ENCODE data around the gene CDH15. TPM values are rescaled to one million over a fixed set of nuclear protein-coding genes. Genes with fewer than 3 reads are reported as not detected.
A peak's percentile ranks its signal among the peaks of the same experiment; 100 is the strongest.

CDH15 gene, protein sequence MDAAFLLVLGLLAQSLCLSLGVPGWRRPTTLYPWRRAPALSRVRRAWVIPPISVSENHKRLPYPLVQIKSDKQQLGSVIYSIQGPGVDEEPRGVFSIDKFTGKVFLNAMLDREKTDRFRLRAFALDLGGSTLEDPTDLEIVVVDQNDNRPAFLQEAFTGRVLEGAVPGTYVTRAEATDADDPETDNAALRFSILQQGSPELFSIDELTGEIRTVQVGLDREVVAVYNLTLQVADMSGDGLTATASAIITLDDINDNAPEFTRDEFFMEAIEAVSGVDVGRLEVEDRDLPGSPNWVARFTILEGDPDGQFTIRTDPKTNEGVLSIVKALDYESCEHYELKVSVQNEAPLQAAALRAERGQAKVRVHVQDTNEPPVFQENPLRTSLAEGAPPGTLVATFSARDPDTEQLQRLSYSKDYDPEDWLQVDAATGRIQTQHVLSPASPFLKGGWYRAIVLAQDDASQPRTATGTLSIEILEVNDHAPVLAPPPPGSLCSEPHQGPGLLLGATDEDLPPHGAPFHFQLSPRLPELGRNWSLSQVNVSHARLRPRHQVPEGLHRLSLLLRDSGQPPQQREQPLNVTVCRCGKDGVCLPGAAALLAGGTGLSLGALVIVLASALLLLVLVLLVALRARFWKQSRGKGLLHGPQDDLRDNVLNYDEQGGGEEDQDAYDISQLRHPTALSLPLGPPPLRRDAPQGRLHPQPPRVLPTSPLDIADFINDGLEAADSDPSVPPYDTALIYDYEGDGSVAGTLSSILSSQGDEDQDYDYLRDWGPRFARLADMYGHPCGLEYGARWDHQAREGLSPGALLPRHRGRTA
- 186 and 201 TPM in 2 replicates for total RNA-seq (2014; rRNA removed)
- 129 TPM for polyA plus RNA-seq (2012)

DNA sequence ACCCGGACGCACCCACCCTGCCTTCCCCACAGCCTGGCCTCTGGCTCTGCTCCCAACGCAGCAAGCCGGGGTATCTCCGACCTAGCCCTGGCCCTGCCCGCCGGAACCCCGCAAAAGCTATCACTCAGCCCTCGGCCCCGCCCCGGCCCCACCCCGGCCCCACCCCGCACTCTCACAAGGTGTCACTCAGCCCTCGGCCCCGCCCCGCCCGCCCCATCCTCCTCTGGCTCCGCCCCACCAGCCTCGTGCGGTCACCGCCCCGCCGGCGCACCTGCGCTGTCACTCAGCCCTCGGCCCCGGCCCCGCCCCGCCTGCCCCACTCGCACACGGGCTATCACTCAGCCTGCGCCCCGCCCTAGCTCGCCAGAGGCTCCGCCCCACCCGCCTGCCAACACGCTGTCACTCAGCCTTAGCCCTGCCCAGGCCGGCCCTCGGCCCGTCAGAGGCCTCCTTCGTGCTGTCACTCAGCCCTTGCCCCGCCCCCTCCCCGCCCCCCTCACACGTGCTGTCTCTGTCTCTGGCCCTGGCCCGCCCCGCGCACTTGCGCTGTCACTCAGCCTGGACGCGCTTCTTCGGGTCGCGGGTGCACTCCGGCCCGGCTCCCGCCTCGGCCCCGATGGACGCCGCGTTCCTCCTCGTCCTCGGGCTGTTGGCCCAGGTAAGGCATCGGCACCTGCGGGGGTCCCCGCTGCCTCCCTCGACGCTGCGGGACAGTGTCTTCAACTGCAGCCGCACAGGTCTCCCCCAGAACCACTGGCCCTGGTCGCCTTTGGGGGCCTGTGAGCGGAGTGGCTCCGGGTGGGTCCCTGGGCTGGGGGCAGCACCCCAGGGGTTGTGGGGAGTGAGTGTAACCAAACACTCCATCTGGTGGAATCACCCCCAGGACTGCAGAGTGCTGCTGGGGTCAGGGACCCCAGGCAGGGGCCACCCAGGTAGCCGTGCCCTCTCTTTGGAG lies at the start of gene CDH15:
Gene CDH15, plus strand, starts transcription at position 533 of the 955 bp plus-strand sequence. Its CDS starts 84 bp downstream, at position 617.
- DNase-seq (ENCODE audit: low read depth) = peak; percentile 97

DNA sequence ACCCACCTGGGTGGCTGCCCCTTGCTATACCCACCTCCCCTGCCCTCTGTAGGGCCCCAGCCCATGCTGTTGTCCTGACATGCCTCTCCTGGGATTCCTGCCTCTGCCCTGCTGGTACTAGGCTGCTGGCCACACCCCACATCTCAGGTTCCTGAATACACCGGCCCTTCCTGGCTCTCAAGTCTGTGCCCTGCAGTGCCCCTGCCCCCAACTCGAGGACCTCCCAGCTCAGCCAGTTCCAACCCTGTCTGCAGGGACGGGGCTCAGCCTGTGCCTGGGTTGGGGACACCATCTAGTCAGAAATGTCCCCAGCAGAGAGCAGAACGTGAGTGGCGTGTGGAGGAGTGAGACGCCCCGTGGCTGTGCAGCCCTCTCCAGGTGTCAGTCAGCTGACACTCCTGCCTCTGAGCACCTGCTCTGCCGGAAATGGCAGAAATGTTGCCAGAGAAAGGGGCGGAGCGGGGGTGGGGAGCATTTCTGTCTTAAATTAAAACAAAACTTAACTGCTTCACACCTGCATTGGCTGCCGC lies 49.2 kb upstream of the CDH15 start:
- no peak for DNase-seq (ENCODE audit: low read depth)

DNA sequence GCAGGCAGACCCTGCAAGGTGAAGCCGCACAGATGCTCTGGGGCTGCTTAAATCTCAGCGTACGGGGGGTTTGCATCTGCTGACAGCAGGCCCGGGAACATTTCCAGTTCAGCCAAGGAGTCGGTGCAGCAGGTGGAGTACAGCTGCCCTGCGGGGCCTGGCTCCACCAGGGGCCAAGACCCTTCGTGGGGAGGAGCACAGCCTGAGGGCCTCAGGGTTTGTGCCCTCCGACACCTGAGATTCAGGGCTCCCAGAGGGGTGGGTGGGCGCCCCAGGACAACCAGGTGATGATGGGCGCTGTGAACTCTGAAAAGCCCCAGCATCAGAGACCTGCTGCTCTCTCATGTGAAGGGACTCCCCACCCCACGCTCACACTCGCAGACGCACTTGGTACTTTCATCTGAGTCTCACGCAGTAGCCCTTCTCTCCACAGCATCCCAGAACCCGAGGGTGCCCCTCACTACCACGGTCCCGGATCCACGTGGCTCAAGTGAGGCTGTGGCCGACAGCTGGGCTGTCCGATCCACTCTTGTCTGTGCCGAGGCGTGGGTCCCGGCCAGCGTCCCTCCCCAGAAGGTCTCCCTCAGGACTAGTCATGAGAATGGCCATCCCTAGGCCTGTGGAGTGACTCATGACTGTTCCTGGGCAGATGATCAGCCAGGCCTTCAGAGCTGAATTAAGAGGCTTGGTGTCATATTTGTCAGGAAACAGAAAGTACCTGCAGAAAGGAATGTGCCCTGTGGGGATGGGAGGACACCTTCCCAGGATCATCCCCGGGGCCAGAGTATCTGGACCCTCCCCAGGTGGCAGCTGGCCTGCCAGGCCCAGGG lies 48.3 kb upstream of the CDH15 start:
- DNase-seq (ENCODE audit: low read depth) = no peak

DNA sequence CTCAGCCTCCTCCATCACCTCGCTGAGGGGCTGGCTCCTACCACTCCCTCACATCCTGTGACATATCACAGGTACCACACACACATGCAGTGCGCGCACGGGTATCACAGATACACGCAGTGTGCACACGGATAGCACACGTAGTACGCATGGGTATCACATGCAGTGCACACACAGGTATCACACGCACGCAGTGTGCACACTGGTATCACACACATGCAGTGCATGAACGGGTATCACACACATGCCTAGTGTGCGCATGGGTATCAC lies 47.8 kb upstream of the CDH15 start:
- DNase-seq (ENCODE audit: low read depth) = no peak

DNA sequence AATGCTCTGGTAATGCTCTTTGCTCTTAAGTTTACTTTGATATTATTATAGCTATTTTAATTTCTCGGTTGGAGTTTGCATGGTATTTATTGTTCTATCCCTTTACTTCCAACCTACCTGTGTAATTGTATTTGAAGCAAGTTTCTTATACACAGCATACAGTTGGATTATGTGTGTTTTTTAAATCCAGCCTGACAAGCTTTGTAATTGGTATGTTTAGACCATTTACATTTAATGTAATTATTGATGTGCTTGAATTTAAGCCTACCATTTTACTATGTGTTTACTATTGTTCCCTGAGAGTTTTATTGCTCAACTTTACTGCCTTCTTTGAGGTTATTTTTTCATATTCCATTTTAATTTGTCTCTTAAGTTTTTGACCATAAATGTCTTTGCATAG lies 42.2 kb upstream of the CDH15 start:
- no peak for DNase-seq (ENCODE audit: low read depth)

DNA sequence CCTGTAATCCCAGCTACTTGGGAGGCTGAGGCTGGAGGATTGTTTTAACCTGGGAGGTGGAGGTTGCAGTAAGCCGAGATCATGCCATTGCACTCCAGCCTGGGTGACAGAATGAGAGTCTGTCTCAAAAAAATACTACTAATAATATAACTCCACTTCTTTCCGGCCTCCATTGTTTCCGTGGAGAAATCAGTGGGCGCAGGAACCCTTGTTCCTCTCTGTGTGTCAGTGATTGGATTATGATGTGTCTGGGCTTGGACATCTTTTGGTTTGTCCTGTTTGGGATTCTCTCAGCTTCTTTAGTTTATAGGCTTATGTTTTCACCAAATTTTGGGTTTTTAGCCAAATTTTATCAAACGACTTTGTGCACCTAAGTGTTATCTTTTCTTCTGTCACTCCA lies 41.1 kb upstream of the CDH15 start:
- DNase-seq (ENCODE audit: low read depth) = no peak

DNA sequence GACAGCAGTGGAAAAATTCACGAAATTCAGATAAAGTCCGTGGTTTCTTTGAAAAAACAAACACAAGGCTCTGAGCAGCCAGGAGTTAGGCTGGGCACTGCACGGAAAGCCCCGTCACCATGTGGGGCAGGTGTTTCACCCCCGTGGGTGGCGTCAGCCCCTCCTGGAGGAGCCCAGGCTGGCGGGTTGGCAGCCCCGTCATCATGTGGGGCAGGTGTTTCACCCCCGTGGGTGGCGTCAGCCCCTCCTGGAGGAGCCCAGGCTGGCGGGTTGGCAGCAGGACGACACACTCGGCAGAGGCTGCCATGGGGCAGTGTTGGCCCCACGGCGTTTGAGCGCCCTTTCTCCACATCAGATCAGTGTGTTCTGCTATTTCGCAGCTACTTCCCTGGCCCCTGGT lies 39.8 kb upstream of the CDH15 start:
- no peak for DNase-seq (ENCODE audit: low read depth)

DNA sequence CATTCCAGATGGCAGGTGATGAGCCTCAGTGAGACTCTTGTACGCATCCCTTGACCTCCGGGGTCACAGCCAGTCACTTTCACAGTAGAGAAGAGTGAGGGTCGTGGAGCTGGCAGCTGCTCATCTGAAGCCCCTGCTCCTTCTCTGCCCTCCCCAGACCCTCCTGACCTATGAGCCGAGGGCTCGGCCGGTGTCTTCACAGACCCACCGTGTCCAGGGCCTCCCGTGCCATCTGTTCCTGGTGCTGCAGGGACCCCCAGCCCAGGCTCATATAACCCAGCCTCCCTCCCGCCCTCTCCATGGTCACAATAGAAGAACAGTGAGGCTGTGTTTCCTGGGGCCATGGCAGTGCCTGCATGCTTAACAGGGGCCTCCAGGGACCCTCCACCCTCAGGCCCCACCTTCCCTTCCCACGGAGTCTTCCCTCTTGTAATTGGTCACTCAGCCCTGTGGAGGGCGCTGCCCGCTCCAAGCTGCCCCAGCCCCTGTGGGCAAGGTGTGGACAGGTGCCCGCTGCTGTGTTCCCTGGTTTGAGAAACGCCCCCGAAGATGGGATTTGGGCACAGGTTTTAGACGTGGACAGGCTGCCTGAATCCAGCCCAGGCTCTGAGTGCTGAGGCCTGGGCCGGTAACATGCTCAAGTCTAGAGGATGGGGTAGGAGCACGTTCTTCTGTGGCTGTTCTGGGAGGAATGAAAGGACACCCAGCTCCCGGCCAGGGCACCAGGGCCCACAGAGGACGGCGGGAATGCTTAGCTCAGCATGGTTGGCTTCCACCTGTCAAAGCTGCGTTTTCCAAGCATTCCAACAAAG lies 39.1 kb upstream of the CDH15 start:
- no peak for DNase-seq (ENCODE audit: low read depth)

DNA sequence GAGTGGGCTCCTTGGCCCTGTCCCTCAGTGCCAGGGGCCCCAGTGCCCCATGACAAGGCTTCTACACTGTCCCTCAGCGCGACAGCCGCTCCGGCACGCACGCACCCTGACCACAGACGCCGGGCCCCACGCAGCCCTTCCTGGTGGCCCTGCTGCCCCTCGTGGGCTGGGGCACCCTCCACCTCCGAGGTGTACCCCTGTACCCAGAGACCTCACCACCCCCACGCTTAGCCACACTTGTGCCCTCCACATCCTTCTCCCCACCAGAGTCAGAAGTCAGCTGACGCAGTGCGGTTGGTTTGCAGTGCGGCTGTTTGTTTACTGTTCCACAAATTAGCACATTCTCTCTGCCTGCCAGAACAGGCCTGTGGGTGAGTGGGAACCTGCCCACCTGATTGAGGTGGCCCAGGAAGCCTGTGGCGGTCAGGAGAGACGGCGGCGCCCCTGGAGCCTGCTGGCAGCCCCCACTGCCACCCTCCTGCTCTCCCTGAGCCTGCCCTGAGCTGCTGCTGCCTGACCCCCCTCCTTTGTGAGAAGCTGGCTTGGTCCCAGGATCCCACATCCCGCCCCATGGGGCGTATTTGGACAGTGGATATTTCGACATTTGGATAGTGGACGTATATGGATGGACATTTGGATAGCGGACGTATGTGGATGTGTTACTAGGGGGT lies 38.0 kb upstream of the CDH15 start:
- no peak for DNase-seq (ENCODE audit: low read depth)

DNA sequence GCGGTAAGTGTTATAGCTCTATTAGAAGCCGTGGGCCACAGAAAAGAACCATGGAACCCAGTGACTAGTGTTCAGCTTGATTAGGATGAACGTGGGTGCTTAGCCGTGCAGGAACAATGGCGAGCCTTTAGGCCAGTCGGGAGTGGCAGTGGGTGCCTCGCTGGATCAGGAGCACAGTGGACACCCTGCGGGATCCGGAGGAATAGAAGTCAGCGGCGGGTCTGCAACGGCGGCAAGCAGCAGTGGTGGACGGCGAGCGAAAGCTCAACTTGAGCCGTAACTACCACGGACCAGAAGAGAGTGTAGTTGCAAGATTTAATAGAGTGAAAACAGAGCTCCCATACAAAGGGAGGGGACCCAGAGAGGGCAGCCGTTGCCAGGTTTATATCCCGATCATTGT lies 37.3 kb upstream of the CDH15 start:
- DNase-seq (ENCODE audit: low read depth) = no peak

DNA sequence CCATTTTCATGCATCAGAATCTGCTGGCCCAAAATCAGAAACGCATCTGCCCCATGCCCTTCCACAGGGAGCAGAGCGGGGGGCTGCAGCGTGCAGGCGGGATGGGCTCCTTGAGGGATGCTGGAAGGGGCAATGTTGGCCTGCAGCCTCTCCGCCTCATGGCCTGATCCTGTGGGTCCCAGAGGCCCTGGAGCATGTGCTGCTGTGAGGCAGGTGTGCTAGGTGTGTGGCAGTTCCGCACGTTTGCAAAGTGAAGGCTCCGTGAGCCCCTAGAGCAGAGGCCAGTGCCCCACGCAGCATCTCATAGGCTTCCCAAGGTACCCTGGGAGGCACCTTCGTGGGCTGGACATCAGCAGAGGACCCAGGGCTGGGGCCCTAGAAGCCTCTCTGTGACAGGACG lies 36.4 kb upstream of the CDH15 start:
- DNase-seq (ENCODE audit: low read depth) = no peak

DNA sequence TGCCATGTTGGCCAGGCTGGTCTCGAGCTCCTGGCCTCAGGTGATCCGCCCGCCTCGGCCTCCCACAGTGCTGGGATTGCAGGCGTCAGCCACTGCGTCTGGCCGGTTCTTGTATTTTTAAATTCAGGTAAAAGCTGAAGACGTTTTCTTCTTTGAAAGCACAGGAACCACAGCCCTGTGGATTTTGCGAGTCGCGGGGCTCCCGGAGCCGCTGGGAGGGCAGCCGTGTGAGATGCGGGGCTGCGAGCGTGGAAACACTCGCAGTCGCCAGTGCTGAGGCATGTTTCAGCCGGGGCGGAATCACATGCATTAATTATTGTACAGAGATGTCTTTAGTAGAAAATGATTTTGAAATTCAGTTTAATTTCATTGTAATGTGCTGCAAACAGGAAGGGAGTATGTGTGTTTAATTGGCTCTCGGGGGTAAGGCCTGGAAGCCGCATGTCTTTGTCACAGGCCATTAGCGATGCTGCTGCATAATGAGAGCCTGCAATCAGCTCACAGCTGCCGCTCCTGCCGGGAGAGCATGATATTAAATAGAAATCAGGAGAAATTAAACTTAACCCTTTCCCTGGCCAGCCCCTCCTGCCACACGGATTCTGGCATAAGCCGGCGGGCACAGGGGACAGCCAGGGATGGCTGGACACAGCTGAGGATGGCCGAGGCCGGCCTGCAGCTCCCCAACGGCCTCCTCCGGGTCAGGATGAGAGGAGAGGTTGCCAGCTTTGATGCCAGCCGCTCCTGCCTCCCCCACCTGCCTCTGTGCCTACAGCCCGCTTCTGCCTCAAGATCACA lies 35.4 kb upstream of the CDH15 start:
- no peak for DNase-seq (ENCODE audit: low read depth)

DNA sequence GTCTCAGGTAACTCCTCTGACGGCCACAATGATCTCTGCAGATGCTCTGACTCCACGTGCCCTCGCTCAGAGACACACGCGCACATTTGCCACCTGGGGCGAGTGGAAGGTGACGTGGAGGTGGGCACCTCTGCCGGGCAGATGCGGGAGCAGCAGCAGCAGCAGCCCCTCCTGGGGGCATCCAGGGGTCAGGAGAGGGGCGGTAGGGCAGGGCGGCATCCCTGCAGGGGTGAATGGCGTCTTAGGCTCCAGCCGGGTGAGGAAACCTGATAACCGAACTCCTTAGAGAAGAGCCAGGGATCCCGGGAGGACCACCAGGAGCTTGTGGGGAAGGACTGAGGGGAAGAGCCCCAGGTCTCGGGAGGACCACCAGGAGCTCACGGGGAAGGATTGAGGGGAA lies 34.6 kb upstream of the CDH15 start:
- no peak for DNase-seq (ENCODE audit: low read depth)

DNA sequence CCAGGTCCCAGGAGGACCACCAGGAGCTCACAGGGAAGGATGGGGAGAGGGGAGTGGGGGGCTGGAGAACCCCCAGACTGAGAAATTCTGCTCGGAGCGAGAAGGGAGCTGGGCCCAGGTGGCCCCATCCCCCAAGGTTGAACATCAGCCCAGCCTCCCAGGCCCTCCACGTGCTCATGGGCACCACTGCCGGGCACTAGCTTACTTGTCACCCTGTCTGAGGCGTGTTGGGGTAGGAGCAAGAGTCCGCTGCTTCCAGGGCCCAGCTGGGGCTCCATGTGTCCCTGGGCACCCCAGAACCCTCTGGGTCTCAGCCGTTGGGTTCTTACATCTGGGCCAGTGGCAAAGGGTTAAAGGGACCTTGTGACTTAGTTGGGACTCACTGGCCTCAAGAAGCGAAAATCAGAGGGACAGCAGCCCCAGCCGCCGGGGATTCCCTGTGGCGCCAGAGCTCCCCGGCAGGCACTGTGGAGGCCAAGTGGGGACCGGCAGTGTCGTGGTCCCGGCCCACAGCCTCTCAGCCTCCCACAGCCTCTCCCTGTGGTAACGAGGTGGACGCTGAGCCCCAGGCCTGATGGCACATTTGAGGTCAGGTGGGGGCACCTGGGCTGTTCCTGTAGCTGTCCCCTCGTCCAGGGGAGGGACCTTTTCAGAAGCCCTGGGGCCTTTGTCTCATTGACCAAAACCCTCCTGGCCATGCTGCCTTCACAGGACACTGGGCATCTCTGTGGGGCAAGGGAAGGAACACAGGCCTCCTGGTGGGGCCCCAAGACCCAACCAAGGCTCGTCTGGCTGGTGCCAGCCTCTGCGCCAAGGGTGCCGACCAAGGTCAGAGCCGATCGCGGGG lies 33.7 kb upstream of the CDH15 start:
- no peak for DNase-seq (ENCODE audit: low read depth)

DNA sequence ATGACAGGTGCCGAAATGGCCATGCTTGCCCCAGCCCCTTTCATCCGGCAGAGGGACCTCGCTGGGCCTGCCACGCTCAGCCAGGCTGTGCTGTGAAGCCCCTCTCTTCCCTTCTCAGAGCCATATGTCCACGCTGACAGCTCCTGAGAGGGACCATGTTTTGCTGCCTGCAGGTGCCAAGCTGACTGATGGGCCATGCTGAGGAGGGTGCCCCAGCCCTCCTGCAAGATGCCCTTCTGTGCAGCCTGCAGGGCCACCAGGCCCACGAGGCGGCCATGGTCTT lies 33.1 kb upstream of the CDH15 start:
- no peak for DNase-seq (ENCODE audit: low read depth)

DNA sequence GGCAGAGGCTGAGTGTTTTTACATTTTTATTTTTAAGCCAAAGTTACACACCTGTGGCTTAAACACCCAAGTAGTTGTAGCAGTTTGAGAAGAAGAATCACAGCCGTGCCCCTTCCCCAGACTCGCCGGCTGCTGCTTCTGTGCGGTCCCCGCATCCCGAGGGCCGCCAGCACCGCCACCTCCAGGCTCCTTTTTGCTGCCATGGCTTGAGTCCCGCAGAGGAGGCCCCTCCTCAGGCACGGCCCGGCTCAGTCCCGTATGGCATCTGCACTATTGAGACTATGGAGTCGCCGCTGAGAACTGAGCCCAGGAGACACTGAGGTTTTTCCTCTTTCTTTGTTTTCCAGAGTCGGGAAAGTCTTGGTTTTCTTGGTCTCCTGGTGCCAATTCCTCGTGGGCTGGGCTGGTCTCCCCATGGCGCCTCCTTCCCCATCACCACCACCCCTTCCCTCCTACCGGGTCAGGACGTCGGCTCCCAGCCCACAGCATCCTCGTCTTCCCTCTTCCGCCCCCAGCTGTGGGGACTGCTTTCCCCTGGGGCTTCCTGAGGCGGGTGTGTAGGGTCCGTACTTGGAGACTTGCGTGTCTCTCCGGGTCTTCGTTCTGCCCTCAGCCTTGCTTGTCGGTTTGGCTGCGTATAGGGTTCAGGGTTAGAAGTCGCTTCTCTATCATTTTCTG lies 32.6 kb upstream of the CDH15 start:
- DNase-seq (ENCODE audit: low read depth) = no peak

DNA sequence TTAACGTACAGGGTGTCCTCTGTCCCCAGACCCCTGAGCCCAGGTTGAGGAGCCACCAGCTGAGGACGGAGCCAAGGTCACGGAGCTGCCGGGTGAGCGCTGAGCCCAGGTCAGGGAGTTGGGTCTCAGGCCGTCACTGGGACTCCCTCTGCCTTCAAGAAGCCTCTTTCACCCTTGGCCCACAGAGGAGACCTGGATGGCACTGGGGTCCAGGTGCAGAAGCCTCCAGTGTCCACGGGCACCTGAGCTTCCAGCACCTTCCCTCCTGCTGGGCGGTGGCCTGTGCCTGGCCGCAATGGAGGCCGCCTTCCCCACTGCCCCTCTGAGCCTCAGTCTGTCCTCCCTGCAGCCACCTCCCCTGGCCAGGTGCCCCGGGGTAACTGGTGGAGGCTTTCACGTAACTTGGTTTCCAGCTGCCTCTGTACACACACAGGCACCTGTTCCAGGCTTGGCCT lies 31.6 kb upstream of the CDH15 start:
- no peak for DNase-seq (ENCODE audit: low read depth)
